HepG2 (cell line): ENCODE measurements around the gene CES3. TPM values are rescaled to one million over a fixed set of nuclear protein-coding genes. Genes with fewer than 3 reads are reported as not detected.

Source experiments
- ARNT2 ChIP-seq: sonication (generic); formaldehyde crosslinking; IDR thresholded peaks from 2 replicates; pipeline ENCODE4 v1.8.0; 2022; ENCODE audit warnings: mild to moderate bottlenecking, low read depth, missing genetic modification reagents, moderate library complexity
- CREB3 ChIP-seq: sonication (generic); formaldehyde crosslinking; IDR thresholded peaks from 2 replicates; pipeline ENCODE4 v1.5.0; 2020; ENCODE audit warnings: missing genetic modification reagents
- DNMT1 ChIP-seq: sonication (generic); formaldehyde crosslinking; IDR thresholded peaks from 2 replicates; pipeline ENCODE4 v1.5.1; 2020; ENCODE audit warnings: mild to moderate bottlenecking, missing genetic modification reagents
- HNRNPH1 ChIP-seq: fragments of 200-400 bp; formaldehyde crosslinking; optimal IDR thresholded peaks from 2 replicates; pipeline ENCODE3; 2017; ENCODE audit warnings: mild to moderate bottlenecking, low read depth, low read length
- HNRNPK ChIP-seq: fragments of 200-400 bp; formaldehyde crosslinking; IDR thresholded peaks from 2 replicates; pipeline ENCODE4 v1.6.1; 2018; ENCODE audit warnings: low read length, low read depth, moderate library complexity, mild to moderate bottlenecking; ENCODE audit not compliant: poor library complexity, severe bottlenecking
- RBM39 ChIP-seq: fragments of 200-400 bp; formaldehyde crosslinking; IDR thresholded peaks from one replicate; pipeline ENCODE4 v1.6.1; 2018; ENCODE audit warnings: antibody characterized with exemption, mild to moderate bottlenecking, low read depth, low read length; ENCODE audit not compliant: poor library complexity, severe bottlenecking
- RELA ChIP-seq: sonication (generic); formaldehyde crosslinking; IDR thresholded peaks from 2 replicates; pipeline ENCODE4 v1.4.0; 2020; ENCODE audit warnings: missing genetic modification reagents
- SMAD1 ChIP-seq: sonication (generic); formaldehyde crosslinking; IDR thresholded peaks from 2 replicates; pipeline ENCODE4 v1.4.0; 2020; ENCODE audit warnings: missing genetic modification reagents, low read depth, mild to moderate bottlenecking, borderline replicate concordance
- STAT6 ChIP-seq: sonication (generic); formaldehyde crosslinking; IDR thresholded peaks from 2 replicates; pipeline ENCODE4 v1.4.0; 2020; ENCODE audit warnings: missing genetic modification reagents, mild to moderate bottlenecking, borderline replicate concordance
- TAF15 ChIP-seq: fragments of 200-400 bp; formaldehyde crosslinking; IDR thresholded peaks from one replicate; pipeline ENCODE4 v1.6.1; 2018; ENCODE audit warnings: mild to moderate bottlenecking, low read depth, low read length; ENCODE audit not compliant: poor library complexity, severe bottlenecking
- TARDBP ChIP-seq: sonication (generic); formaldehyde crosslinking; IDR thresholded peaks from 2 replicates; pipeline ENCODE4 v1.8.0; 2022; ENCODE audit warnings: mild to moderate bottlenecking, missing genetic modification reagents
- ZBTB38 ChIP-seq: sonication (generic); formaldehyde crosslinking; IDR thresholded peaks from 2 replicates; pipeline ENCODE4 v1.5.1; 2020; ENCODE audit warnings: mild to moderate bottlenecking, missing genetic modification reagents
- ZNF17 ChIP-seq: sonication (generic); formaldehyde crosslinking; IDR thresholded peaks from 2 replicates; pipeline ENCODE4 v1.5.0; 2020; ENCODE audit warnings: mild to moderate bottlenecking, missing genetic modification reagents
- ZNF335 ChIP-seq: sonication (generic); formaldehyde crosslinking; IDR thresholded peaks from 2 replicates; pipeline ENCODE4 v1.4.0; 2020; ENCODE audit warnings: missing genetic modification reagents
- ZNF354B ChIP-seq: sonication (generic); formaldehyde crosslinking; IDR thresholded peaks from 2 replicates; pipeline ENCODE4 v1.8.0; 2022; ENCODE audit warnings: mild to moderate bottlenecking, missing genetic modification reagents
- ZNF558 ChIP-seq: sonication (generic); formaldehyde crosslinking; IDR thresholded peaks from 2 replicates; pipeline ENCODE4 v1.9.0; 2022; ENCODE audit warnings: mild to moderate bottlenecking, missing genetic modification reagents, borderline replicate concordance
- ZNF563 ChIP-seq: sonication (generic); formaldehyde crosslinking; IDR thresholded peaks from 2 replicates; pipeline ENCODE4 v1.8.0; 2022; ENCODE audit warnings: mild to moderate bottlenecking, moderate library complexity, missing genetic modification reagents
- ZNF652 ChIP-seq: IDR thresholded peaks from 2 replicates; pipeline ENCODE4 v1.6.1; 2016; ENCODE audit warnings: low read depth, borderline replicate concordance
- ZNF678 ChIP-seq: sonication (generic); formaldehyde crosslinking; IDR thresholded peaks from 2 replicates; pipeline ENCODE4 v1.4.0; 2020; ENCODE audit warnings: mild to moderate bottlenecking, missing genetic modification reagents
- ZNF75D ChIP-seq: sonication (generic); formaldehyde crosslinking; IDR thresholded peaks from 2 replicates; pipeline ENCODE4 v1.8.1; 2023; ENCODE audit warnings: missing genetic modification reagents, mild to moderate bottlenecking, borderline replicate concordance
- ZSCAN12 ChIP-seq: sonication (generic); formaldehyde crosslinking; IDR thresholded peaks from 2 replicates; pipeline ENCODE4 v1.9.0; 2021; ENCODE audit warnings: mild to moderate bottlenecking, missing genetic modification reagents
- polyA plus RNA-seq, 8 experiments: library from polyadenylated mRNA; depleted of rRNA in 3 of 8; stranded (reverse) in 7 of 8; unstranded in 1 of 8; fragments of >200 nt; fragmentation: Illumina TruSeq in 4 of 8; extraction: Trizol in 4 of 8; gene quantifications; 2 replicates each; pipeline versions ENCODE4 v1.2.1 to v1.2.3, GENCODE V29; 2011 to 2016; ENCODE audit warnings: low read depth in 4 of 8, missing spikeins in 1 of 8, mixed read lengths in 1 of 8; ENCODE audit not compliant: insufficient read depth in 1 of 8
- total RNA-seq, 5 experiments: library from RNA; depleted of rRNA; stranded (reverse); fragments of >200 nt; fragmentation: Illumina TruSeq; extraction: Trizol; gene quantifications; 2 replicates each; pipeline ENCODE4 v1.2.3, GENCODE V29; 2016; ENCODE audit warnings: low read depth in 1 of 5
- TF ChIP-seq, protein P1 (sequence below): sonication (generic); formaldehyde crosslinking; IDR thresholded peaks from 2 replicates; pipeline ENCODE4 v1.9.0; 2021; ENCODE audit warnings: missing genetic modification reagents, borderline replicate concordance
- TF ChIP-seq, protein P2 (sequence below): sonication (generic); formaldehyde crosslinking; IDR thresholded peaks from 2 replicates; pipeline ENCODE4 v1.4.0; 2020; ENCODE audit warnings: mild to moderate bottlenecking, missing genetic modification reagents

CES3 gene
- total and polyA plus RNA-seq, 2 of the 13 experiments (the other 11 are each of a cell fraction or from before 2014, with no cell fraction given) = 6.6 to 17.4 TPM

DNA sequence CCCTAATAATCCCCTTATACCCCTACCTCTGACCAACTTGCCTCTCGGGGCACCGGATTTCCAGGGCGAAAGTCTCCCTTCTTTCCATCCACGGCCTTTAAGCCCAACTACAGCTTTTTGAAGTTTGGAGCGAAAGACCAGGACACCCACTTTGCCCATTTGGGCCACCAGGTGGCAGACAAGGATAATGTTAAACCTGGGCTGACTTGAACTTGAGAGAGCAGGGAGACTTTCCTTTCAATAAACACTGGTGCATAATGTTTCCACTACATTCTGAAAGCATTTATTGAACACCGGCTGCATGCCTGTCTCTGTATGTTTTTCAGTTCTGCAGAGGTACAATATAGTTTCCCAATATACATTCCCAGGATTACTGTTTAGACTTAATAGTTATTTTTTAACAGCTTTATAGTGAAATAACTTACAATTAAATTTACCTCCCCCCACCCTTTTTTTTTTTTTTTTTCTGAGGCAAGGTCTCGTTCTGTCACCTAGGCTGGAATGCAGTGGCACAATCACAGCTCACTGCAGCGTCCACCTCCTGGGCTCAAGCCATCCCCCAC is 6.9 kb upstream of the CES3 start (continued):
- TF ChIP-seq TAF15 (no peak), STAT6 (CRISPR knock-in tag) (no peak), ARNT2 (CRISPR knock-in tag) (no peak), ZNF354B (CRISPR knock-in tag) (no peak), DNMT1 (CRISPR knock-in tag) (no peak), HNRNPK (no peak), CREB3 (CRISPR knock-in tag) (no peak), HNRNPH1 (no peak), ZNF558 (0 out of 2 replicates have a peak, but pooled peaks have one; percentile 35), ZNF563 (CRISPR knock-in tag) (no peak), ZNF652 (no peak), SMAD1 (no peak), RELA (CRISPR knock-in tag) (no peak), ZNF678 (no peak), RBM39 (no peak), TARDBP (CRISPR knock-in tag) (peak; percentile 44; the same call in 1 of the 2 replicates), ZNF75D (no peak), ZSCAN12 (CRISPR knock-in tag) (no peak), ZNF335 (CRISPR knock-in tag) (no peak), ZNF17 (CRISPR knock-in tag) (no peak), ZBTB38 (CRISPR knock-in tag) (no peak)
- TF ChIP-seq, protein P1, sequence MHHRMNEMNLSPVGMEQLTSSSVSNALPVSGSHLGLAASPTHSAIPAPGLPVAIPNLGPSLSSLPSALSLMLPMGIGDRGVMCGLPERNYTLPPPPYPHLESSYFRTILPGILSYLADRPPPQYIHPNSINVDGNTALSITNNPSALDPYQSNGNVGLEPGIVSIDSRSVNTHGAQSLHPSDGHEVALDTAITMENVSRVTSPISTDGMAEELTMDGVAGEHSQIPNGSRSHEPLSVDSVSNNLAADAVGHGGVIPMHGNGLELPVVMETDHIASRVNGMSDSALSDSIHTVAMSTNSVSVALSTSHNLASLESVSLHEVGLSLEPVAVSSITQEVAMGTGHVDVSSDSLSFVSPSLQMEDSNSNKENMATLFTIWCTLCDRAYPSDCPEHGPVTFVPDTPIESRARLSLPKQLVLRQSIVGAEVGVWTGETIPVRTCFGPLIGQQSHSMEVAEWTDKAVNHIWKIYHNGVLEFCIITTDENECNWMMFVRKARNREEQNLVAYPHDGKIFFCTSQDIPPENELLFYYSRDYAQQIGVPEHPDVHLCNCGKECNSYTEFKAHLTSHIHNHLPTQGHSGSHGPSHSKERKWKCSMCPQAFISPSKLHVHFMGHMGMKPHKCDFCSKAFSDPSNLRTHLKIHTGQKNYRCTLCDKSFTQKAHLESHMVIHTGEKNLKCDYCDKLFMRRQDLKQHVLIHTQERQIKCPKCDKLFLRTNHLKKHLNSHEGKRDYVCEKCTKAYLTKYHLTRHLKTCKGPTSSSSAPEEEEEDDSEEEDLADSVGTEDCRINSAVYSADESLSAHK = no peak; the same call in 1 of the 2 replicates
- TF ChIP-seq, protein P2, sequence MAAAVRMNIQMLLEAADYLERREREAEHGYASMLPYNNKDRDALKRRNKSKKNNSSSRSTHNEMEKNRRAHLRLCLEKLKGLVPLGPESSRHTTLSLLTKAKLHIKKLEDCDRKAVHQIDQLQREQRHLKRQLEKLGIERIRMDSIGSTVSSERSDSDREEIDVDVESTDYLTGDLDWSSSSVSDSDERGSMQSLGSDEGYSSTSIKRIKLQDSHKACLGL = no peak
